Measurements from ENCODE around the gene PRADC1. TPM values are rescaled to one million over a fixed set of nuclear protein-coding genes. Genes with fewer than 3 reads are reported as not detected.
A peak's percentile ranks its signal among the peaks of the same experiment; 100 is the strongest.
"Not testable (repeated sequence)": the region's sequence is repeated elsewhere in the genome, so short reads cannot be mapped to it uniquely, and the experiment has no call there.

The PRADC1 gene
- total RNA-seq, 1 donor from 2014 or later, result 18.6 TPM

- intact Hi-C loops (cut with micrococcal nuclease), result no loop called here
- Mint-ChIP-seq H3K36me3 (ENCODE audit: low read depth) (no peaks in the 10 kb centered on the region), H3K4me1 (ENCODE audit: low read depth) (no peaks in the 10 kb centered on the region), H3K9me3 (no peaks in the 10 kb centered on the region), H3K27ac (no peak within 1 kb of the TSS), H3K4me3 (peak within 1 kb of the TSS; percentile 49), H3K27me3 (ENCODE audit: insufficient read depth) (peaks cover 59% of the 10 kb centered on the region)
- no peak for DNase-seq (ENCODE audit: low spot score)
These were observed 30.6 kb downstream of the PRADC1 start, which contains the start of gene NOTO for GRCh38 chr2:73202156-73203054. NOTO (plus strand) TSS chr2:73202574; CDS start chr2:73202667, 93 bp downstream.

DNA sequence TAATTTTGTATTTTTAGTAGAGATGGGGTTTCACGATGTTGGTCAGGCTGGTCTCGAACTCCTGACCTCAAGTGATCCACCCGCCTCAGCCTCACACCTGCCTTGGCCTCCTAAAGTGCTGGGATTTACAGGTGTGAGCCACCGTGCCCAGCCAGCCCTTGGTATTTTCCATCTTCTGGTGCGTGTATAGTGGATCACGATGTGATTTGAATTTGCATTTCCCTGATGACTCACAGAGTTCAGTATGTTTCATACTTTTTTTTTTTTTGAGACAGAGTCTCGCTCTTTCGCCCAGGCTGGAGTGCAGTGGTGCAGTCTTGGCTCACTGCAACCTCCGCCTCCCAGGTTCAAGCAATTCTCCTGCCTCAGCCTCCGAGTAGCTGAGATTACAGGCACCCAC, 32.8 kb downstream of the PRADC1 start:
- H3K4me1 Mint-ChIP-seq (ENCODE audit: low read depth), result not testable (repeated sequence)

GRCh38 chr2:73197579-73197978, 35.5 kb downstream of the PRADC1 start:
- H3K36me3 Mint-ChIP-seq (ENCODE audit: low read depth), result no peaks in the 10 kb centered on the region
- H3K4me1 Mint-ChIP-seq (ENCODE audit: low read depth), result no peaks in the 10 kb centered on the region
- no peak for DNase-seq (ENCODE audit: low spot score)
- H3K27me3 Mint-ChIP-seq (ENCODE audit: insufficient read depth), result peaks cover 45% of the 10 kb centered on the region
- no peak overlapping the region for H3K4me3 Mint-ChIP-seq
- no peaks in the 10 kb centered on the region for H3K9me3 Mint-ChIP-seq
- intact Hi-C loops (cut with micrococcal nuclease), result no loop called here
- no peak overlapping the region for H3K27ac Mint-ChIP-seq

More for the DNA sequence above, 32.8 kb downstream of the PRADC1 start:
- H3K27ac Mint-ChIP-seq; H3K4me3 Mint-ChIP-seq; intact Hi-C loops (cut with micrococcal nuclease); H3K36me3 Mint-ChIP-seq (ENCODE audit: low read depth); DNase-seq (ENCODE audit: low spot score); H3K9me3 Mint-ChIP-seq: not testable (repeated sequence)
- H3K27me3 Mint-ChIP-seq (ENCODE audit: insufficient read depth), result peaks cover 60% of the 10 kb centered on the region

DNA sequence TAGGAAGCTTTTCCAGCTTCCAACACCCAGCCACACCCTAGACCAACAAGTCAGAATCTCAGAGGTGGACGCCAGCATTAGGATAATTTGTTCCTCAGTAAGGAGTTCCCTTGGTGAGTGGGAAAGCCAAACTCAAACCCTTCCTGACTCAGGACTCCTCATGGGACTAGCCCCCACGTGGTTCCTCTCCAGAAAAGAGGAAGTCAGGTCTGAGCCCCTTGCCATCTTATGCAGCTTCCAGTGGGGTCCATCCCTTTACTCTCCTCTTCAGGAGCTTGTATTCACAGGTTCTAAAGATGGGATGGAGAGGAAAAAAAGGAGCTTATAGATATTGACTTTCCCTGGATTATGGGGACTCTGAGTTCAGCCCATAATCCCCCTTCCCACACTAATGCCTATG, 45.5 kb downstream of the PRADC1 start:
- Mint-ChIP-seq H3K36me3 (ENCODE audit: low read depth) (no peaks in the 10 kb centered on the region), H3K4me3 (no peak overlapping the region), H3K9me3 (no peaks in the 10 kb centered on the region), H3K27me3 (ENCODE audit: insufficient read depth) (peaks cover 18% of the 10 kb centered on the region), H3K4me1 (ENCODE audit: low read depth) (no peaks in the 10 kb centered on the region), H3K27ac (no peak overlapping the region)
- intact Hi-C loops (cut with micrococcal nuclease), result no loop called here
- no peak for DNase-seq (ENCODE audit: low spot score)

GRCh38 chr2:73185965-73186364, 47.1 kb downstream of the PRADC1 start:
- intact Hi-C loops (cut with micrococcal nuclease), result no loop called here
- no peaks in the 10 kb centered on the region for H3K4me1 Mint-ChIP-seq (ENCODE audit: low read depth)
- no peak overlapping the region for H3K4me3 Mint-ChIP-seq
- H3K27me3 Mint-ChIP-seq (ENCODE audit: insufficient read depth), result peaks cover 13% of the 10 kb centered on the region
- H3K27ac Mint-ChIP-seq, result no peak overlapping the region
- H3K9me3 Mint-ChIP-seq, result no peaks in the 10 kb centered on the region
- no peak for DNase-seq (ENCODE audit: low spot score)
- no peaks in the 10 kb centered on the region for H3K36me3 Mint-ChIP-seq (ENCODE audit: low read depth)

Other genes starting within 250 kb of the PRADC1 start
- gene SFXN5, start 161.5 kb downstream of the PRADC1 start, total RNA-seq, result 9.5 and 12.0 TPM in 2 replicates
- 12.1 and 12.9 TPM in 2 replicates for gene RAB11FIP5, start 120.3 kb downstream of the PRADC1 start, total RNA-seq
- not detected in 2 replicates for gene NOTO, start 30.7 kb downstream of the PRADC1 start, total RNA-seq
- 58.5 and 62.3 TPM in 2 replicates for gene SMYD5, start 19.0 kb downstream of the PRADC1 start, total RNA-seq
- 631 and 648 TPM in 2 replicates for gene CCT7, start 1.1 kb upstream of the PRADC1 start, total RNA-seq
- 29.3 and 30.9 TPM in 2 replicates for gene FBXO41, start 51.2 kb upstream of the PRADC1 start, total RNA-seq
- gene EGR4, start 60.3 kb upstream of the PRADC1 start, total RNA-seq, result 1.9 TPM in 2 replicates
- 18.2 and 19.4 TPM in 2 replicates for gene ALMS1, start 152.6 kb upstream of the PRADC1 start, total RNA-seq